Measurements from ENCODE around the gene MRPL10.

Gene MRPL10

GRCh38 chr17:47839071-47839470, 7.7 kb upstream of the MRPL10 start:
- DNase-seq, result no peak

GRCh38 chr17:47838636-47839035, 7.3 kb upstream of the MRPL10 start:
- DNase-seq, result no peak

GRCh38 chr17:47837401-47838039, 6.2 kb upstream of the MRPL10 start:
- no peak for DNase-seq

- DNase-seq, result no peak
These were observed 5.3 kb upstream of the MRPL10 start for GRCh38 chr17:47836601-47837000.

GRCh38 chr17:47834756-47835155, 3.4 kb upstream of the MRPL10 start:
- no peak for DNase-seq

GRCh38 chr17:47831934-47832327, 590 bp upstream of the MRPL10 start:
- no peak for DNase-seq

GRCh38 chr17:47830396-47831002, 842 bp downstream of the MRPL10 start:
- no peak for DNase-seq

- DNase-seq, result no peak
These were observed 1.5 kb downstream of the MRPL10 start for GRCh38 chr17:47829870-47830269.

- no peak for DNase-seq
These were observed 7.8 kb downstream of the MRPL10 start for GRCh38 chr17:47823519-47823918.

- no peak for DNase-seq
These were observed 8.6 kb downstream of the MRPL10 start for GRCh38 chr17:47822785-47823184.

GRCh38 chr17:47821424-47822391, 9.6 kb downstream of the MRPL10 start, which contains the start of gene OSBPL7:
OSBPL7 (minus strand) TSS chr17:47821794; CDS start chr17:47820278, 1,516 bp downstream.
- peak; percentile 33 for DNase-seq

- DNase-seq, result no peak
These were observed 10.3 kb downstream of the MRPL10 start for GRCh38 chr17:47821031-47821423.

GRCh38 chr17:47820033-47820789, 11.1 kb downstream of the MRPL10 start:
- DNase-seq, result no peak

GRCh38 chr17:47819475-47819874, 11.9 kb downstream of the MRPL10 start:
- no peak for DNase-seq

- DNase-seq, result no peak
These were observed 13.2 kb downstream of the MRPL10 start for GRCh38 chr17:47818002-47818695.

- no peak for DNase-seq
These were observed 14.4 kb downstream of the MRPL10 start for GRCh38 chr17:47816947-47817346.

GRCh38 chr17:47816111-47816735, 15.1 kb downstream of the MRPL10 start:
- no peak for DNase-seq

GRCh38 chr17:47815106-47815918, 16.0 kb downstream of the MRPL10 start:
- DNase-seq, result no peak

GRCh38 chr17:47813512-47814031, 17.8 kb downstream of the MRPL10 start:
- DNase-seq, result no peak

- no peak for DNase-seq
These were observed 18.3 kb downstream of the MRPL10 start for GRCh38 chr17:47813077-47813476.
